K562 (cell line): ENCODE results near the gene TMEM167B. TPM values are rescaled to one million over a fixed set of nuclear protein-coding genes. Genes with fewer than 3 reads are reported as not detected.

Experiments used
- ATF7 ChIP-seq: fragments of 450-650 bp; IDR thresholded peaks from 2 replicates; pipeline ENCODE4 v1.7.1; 2014; ENCODE audit warnings: mild to moderate bottlenecking, moderate library complexity
- CBX8 ChIP-seq: fragments of 200-600 bp; sonication (generic); IDR thresholded peaks from 2 replicates; pipeline ENCODE4 v1.6.1; 2012; ENCODE audit warnings: borderline replicate concordance, mixed run types, low read depth, mild to moderate bottlenecking, moderate library complexity, mixed read lengths, low read length, control low read depth, inconsistent platforms; ENCODE audit not compliant: poor library complexity, severe bottlenecking; ENCODE audit errors: extremely low read depth
- ETV5 ChIP-seq: sonication (generic); formaldehyde crosslinking; IDR thresholded peaks from 2 replicates; pipeline ENCODE4 v1.4.0; 2020; ENCODE audit warnings: low read depth, mild to moderate bottlenecking, missing genetic modification reagents
- FIP1L1 ChIP-seq: fragments of 200-400 bp; formaldehyde crosslinking; IDR thresholded peaks from 2 replicates; pipeline ENCODE4 v1.6.1; 2018; ENCODE audit warnings: mild to moderate bottlenecking, low read depth, low read length; ENCODE audit not compliant: poor library complexity, severe bottlenecking
- FUS ChIP-seq: fragments of 200-400 bp; formaldehyde crosslinking; optimal IDR thresholded peaks from 2 replicates; pipeline ENCODE3; 2017; ENCODE audit warnings: low read depth, low read length
- GABPB1 ChIP-seq: sonication (generic); formaldehyde crosslinking; IDR thresholded peaks from 2 replicates; pipeline ENCODE4 v1.8.0; 2022; ENCODE audit warnings: mild to moderate bottlenecking, missing genetic modification reagents
- MTF1 ChIP-seq: fragments of 250-450 bp; sonication (Bioruptor Pico); IDR thresholded peaks from 2 replicates; pipeline ENCODE4 v1.9.0; 2021; ENCODE audit warnings: moderate library complexity, mild to moderate bottlenecking, inconsistent platforms, borderline replicate concordance
- MXI1 ChIP-seq: IDR thresholded peaks from 2 replicates; pipeline ENCODE4 v1.6.1; 2011; ENCODE audit warnings: low read depth, mild to moderate bottlenecking, improper control_type of control experiment, low read length
- SMAD1 ChIP-seq: fragments of 150-350 bp; IDR thresholded peaks from 2 replicates; pipeline ENCODE4 v1.6.1; 2014; ENCODE audit warnings: low read length, low read depth; ENCODE audit not compliant: partially characterized antibody
- SPI1 ChIP-seq: IDR thresholded peaks from 2 replicates; pipeline ENCODE4 v1.6.1; 2011; ENCODE audit warnings: low read depth, low read length, control low read depth, borderline replicate concordance
- TEAD1 ChIP-seq, 2 experiments: fragments of 450-650 bp in 1 of 2; sonication (generic) in 1 of 2; formaldehyde crosslinking; IDR thresholded peaks; 2 replicates each; pipeline versions ENCODE4 v1.4.0 to v1.8.0; 2020 to 2022; ENCODE audit warnings: mild to moderate bottlenecking in 2 of 2, missing genetic modification reagents in 1 of 2
- ZKSCAN1 ChIP-seq: fragments of 150-350 bp; IDR thresholded peaks from 2 replicates; pipeline ENCODE4 v1.6.1; 2016; ENCODE audit warnings: low read depth, low read length
- ZNF3 ChIP-seq: fragments of 250-450 bp; sonication (Bioruptor Pico); IDR thresholded peaks from 2 replicates; pipeline ENCODE4 v1.5.0; 2021; ENCODE audit warnings: mild to moderate bottlenecking, moderate library complexity
- polyA plus RNA-seq, 8 experiments: library from polyadenylated mRNA; depleted of rRNA in 4 of 8; stranded (reverse) in 5 of 8; unstranded in 3 of 8; fragments of >200 nt; fragmentation: Nextera tagmentation in 2 of 8; fragmentation: Illumina TruSeq in 1 of 8; extraction: Ambion mirVana in 2 of 8; extraction: Trizol in 1 of 8; gene quantifications; 2 replicates each; pipeline versions ENCODE4 v1.2.1 to v1.2.3, GENCODE V29; 2011 to 2014; ENCODE audit warnings: inconsistent platforms in 1 of 8, missing spikeins in 1 of 8
- total RNA-seq, 7 experiments: library from RNA; depleted of rRNA in 6 of 7; stranded (reverse); fragments of >200 nt in 6 of 7; fragmentation: Illumina TruSeq in 2 of 7; extraction: Trizol in 2 of 7; gene quantifications; 2 replicates each; pipeline versions ENCODE4 v1.2.1 to v1.2.3, GENCODE V29; 2011 to 2021; ENCODE audit warnings: low replicate concordance in 1 of 7
- TF ChIP-seq, protein P1 (sequence below): fragments of 200-800 bp; sonication (Bioruptor generic); IDR thresholded peaks from 2 replicates; pipeline ENCODE4 v1.6.1; 2017; ENCODE audit warnings: missing genetic modification characterization, missing compliant biosample characterization
- TF ChIP-seq, protein P2 (sequence below): IDR thresholded peaks from 2 replicates; pipeline ENCODE4 v1.6.1; 2014; ENCODE audit warnings: antibody characterized with exemption
- TF ChIP-seq, protein P3 (sequence below): fragments of 450-650 bp; IDR thresholded peaks from 2 replicates; pipeline ENCODE4 v1.6.1; 2017; ENCODE audit warnings: antibody characterized with exemption, mild to moderate bottlenecking
- TF ChIP-seq, protein P4 (sequence below): IDR thresholded peaks from 2 replicates; pipeline ENCODE4 v1.6.1; 2012; ENCODE audit warnings: low read depth, low read length, improper control_type of control experiment, borderline replicate concordance

TMEM167B gene
- total and polyA plus RNA-seq, 9 of the 15 experiments (the other 6 are each of a cell fraction or from before 2014, with no cell fraction given), result 17.2 to 36.4 (median 32.2) TPM

DNA sequence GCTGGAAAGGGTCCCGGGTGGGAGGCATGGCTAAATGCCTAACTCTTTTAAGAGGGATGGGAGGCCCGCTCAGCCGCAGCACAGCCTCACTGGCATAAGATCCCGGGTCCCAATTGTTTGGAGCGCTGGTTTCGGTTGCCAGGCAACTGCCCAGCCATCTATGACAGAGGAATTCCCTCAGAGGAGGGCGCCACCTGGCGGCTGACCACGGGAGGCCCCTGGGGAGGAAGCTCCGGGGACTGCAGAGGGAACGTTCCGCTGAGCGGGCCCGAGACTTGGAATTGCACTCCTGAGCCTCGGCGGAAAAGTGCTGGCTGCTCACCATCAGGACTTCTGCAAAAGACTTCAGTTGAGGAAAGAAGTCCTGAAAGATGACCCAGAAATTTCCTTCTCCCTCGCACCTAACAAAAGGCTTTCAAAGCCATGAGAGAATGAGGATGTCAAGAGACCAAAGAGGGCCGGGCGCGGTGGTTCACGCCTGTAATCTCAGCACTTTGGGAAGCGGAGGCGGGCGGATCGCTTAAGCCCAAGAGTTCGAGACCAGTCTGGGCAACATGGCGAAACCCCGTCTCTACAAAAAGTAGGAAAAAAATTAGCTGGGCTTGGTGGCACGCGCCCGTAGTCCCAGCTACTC, 22.2 kb downstream of the TMEM167B start (continued):
- TF ChIP-seq, protein P1, sequence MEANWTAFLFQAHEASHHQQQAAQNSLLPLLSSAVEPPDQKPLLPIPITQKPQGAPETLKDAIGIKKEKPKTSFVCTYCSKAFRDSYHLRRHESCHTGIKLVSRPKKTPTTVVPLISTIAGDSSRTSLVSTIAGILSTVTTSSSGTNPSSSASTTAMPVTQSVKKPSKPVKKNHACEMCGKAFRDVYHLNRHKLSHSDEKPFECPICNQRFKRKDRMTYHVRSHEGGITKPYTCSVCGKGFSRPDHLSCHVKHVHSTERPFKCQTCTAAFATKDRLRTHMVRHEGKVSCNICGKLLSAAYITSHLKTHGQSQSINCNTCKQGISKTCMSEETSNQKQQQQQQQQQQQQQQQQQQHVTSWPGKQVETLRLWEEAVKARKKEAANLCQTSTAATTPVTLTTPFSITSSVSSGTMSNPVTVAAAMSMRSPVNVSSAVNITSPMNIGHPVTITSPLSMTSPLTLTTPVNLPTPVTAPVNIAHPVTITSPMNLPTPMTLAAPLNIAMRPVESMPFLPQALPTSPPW (CRISPR knock-in tag), result no peak
- TF ChIP-seq TEAD1 (CRISPR knock-in tag; IDR thresholded peaks at IDR 0.05) (peak; percentile 38 to 98; a peak in 3 of 4 replicates), GABPB1 (CRISPR knock-in tag) (0 out of 2 replicates have a peak, but pooled peaks have one; percentile 22), FIP1L1 (no peak), MTF1 (no peak), ATF7 (peak; percentile 46; the same call in 1 of the 2 replicates), FUS (no peak), ZKSCAN1 (0 out of 2 replicates have a peak, but pooled peaks have one; percentile 48), MXI1 (0 out of 2 replicates have a peak, but pooled peaks have one; percentile 46), CBX8 (no peak), SMAD1 (peak; percentile 48), ZNF3 (no peak), SPI1 (peak; percentile 75), ETV5 (CRISPR knock-in tag) (peak; percentile 45; the same call in 1 of the 2 replicates)
- TF ChIP-seq, protein P2, sequence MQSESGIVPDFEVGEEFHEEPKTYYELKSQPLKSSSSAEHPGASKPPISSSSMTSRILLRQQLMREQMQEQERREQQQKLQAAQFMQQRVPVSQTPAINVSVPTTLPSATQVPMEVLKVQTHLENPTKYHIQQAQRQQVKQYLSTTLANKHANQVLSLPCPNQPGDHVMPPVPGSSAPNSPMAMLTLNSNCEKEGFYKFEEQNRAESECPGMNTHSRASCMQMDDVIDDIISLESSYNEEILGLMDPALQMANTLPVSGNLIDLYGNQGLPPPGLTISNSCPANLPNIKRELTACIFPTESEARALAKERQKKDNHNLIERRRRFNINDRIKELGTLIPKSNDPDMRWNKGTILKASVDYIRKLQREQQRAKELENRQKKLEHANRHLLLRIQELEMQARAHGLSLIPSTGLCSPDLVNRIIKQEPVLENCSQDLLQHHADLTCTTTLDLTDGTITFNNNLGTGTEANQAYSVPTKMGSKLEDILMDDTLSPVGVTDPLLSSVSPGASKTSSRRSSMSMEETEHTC, result no peak
- TF ChIP-seq, protein P3, sequence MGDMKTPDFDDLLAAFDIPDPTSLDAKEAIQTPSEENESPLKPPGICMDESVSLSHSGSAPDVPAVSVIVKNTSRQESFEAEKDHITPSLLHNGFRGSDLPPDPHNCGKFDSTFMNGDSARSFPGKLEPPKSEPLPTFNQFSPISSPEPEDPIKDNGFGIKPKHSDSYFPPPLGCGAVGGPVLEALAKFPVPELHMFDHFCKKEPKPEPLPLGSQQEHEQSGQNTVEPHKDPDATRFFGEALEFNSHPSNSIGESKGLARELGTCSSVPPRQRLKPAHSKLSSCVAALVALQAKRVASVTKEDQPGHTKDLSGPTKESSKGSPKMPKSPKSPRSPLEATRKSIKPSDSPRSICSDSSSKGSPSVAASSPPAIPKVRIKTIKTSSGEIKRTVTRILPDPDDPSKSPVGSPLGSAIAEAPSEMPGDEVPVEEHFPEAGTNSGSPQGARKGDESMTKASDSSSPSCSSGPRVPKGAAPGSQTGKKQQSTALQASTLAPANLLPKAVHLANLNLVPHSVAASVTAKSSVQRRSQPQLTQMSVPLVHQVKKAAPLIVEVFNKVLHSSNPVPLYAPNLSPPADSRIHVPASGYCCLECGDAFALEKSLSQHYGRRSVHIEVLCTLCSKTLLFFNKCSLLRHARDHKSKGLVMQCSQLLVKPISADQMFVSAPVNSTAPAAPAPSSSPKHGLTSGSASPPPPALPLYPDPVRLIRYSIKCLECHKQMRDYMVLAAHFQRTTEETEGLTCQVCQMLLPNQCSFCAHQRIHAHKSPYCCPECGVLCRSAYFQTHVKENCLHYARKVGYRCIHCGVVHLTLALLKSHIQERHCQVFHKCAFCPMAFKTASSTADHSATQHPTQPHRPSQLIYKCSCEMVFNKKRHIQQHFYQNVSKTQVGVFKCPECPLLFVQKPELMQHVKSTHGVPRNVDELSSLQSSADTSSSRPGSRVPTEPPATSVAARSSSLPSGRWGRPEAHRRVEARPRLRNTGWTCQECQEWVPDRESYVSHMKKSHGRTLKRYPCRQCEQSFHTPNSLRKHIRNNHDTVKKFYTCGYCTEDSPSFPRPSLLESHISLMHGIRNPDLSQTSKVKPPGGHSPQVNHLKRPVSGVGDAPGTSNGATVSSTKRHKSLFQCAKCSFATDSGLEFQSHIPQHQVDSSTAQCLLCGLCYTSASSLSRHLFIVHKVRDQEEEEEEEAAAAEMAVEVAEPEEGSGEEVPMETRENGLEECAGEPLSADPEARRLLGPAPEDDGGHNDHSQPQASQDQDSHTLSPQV, result no peak
- TF ChIP-seq, protein P4, sequence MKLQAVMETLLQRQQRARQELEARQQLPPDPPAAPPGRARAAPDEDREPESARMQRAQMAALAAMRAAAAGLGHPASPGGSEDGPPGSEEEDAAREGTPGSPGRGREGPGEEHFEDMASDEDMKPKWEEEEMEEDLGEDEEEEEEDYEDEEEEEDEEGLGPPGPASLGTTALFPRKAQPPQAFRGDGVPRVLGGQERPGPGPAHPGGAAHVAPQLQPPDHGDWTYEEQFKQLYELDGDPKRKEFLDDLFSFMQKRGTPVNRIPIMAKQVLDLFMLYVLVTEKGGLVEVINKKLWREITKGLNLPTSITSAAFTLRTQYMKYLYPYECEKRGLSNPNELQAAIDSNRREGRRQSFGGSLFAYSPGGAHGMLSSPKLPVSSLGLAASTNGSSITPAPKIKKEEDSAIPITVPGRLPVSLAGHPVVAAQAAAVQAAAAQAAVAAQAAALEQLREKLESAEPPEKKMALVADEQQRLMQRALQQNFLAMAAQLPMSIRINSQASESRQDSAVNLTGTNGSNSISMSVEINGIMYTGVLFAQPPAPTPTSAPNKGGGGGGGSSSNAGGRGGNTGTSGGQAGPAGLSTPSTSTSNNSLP, result no peak
